Measurements from ENCODE around the gene CCN5.

The CCN5 gene

DNA sequence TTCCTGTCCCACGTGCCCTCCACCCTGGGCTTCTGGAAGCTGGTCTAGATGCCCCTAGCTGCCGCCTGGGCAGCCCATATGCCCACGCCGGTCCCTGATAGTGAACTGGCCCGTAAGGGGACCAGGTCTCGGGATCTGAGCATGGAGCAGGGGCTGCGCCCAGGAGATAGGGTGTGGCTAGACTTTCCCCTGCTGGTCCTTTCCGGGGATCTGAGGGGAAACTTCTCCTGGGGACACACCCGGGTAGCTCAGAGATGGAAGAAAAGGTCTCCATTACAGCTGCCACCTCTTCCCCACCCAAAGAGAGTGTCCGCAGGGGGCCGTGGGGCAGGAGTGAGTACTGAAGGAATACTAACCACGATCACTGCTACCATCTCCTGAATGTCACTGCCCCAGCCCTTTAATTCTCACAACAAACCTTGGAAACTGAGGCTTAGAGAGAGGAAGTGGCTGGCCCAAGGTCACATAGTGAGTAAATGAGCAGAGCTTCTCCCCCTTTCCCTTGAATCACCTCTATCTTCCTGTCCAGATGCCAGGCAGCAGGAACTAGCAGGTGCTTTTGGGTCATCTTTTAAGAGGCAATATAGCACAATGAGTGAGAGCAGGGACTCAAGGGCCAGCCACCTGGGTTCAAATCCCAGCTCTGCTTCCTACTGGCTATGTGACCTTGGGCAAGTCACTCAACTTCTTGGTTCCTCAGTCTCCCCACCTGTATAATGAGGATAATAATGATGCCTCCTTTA lies 11.8 kb upstream of the CCN5 start:
- H3K4me3 ChIP-seq (ENCODE audit: low read depth, low read length), result no peak overlapping the region
- TF ChIP-seq, protein P1, sequence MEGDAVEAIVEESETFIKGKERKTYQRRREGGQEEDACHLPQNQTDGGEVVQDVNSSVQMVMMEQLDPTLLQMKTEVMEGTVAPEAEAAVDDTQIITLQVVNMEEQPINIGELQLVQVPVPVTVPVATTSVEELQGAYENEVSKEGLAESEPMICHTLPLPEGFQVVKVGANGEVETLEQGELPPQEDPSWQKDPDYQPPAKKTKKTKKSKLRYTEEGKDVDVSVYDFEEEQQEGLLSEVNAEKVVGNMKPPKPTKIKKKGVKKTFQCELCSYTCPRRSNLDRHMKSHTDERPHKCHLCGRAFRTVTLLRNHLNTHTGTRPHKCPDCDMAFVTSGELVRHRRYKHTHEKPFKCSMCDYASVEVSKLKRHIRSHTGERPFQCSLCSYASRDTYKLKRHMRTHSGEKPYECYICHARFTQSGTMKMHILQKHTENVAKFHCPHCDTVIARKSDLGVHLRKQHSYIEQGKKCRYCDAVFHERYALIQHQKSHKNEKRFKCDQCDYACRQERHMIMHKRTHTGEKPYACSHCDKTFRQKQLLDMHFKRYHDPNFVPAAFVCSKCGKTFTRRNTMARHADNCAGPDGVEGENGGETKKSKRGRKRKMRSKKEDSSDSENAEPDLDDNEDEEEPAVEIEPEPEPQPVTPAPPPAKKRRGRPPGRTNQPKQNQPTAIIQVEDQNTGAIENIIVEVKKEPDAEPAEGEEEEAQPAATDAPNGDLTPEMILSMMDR (IDR thresholded peaks at IDR 0.05; ENCODE audit: low read depth, low read length), result no peak

DNA sequence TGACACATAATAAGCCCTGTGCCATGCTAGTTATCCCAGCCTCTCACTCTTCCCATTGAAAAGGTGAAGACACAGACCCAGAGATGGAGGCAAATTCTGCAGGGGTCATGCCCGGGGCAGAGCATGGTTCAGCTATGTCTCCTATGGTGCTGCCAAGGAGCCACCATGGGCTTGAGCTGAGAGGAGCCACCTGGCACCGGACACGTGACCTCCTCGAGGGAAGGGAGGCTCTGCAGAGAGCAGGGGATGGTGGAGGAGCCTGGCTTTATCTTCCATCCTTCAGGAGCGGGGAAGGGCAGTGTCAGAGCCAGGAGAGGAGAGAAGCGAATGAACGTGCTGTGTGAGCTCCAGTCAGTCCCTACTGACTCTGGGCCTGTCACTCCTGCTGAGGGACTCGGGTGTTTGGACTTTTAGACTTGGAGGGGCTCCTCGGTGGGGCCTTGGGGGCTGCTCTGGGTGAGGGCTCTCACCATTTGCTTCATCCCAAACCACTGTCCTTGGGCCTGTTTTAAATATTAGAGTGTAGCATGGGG lies 11.1 kb upstream of the CCN5 start:
- no peak overlapping the region for H3K4me3 ChIP-seq (ENCODE audit: low read depth, low read length)
- TF ChIP-seq, protein P1 (IDR thresholded peaks at IDR 0.05; ENCODE audit: low read depth, low read length), result no peak

DNA sequence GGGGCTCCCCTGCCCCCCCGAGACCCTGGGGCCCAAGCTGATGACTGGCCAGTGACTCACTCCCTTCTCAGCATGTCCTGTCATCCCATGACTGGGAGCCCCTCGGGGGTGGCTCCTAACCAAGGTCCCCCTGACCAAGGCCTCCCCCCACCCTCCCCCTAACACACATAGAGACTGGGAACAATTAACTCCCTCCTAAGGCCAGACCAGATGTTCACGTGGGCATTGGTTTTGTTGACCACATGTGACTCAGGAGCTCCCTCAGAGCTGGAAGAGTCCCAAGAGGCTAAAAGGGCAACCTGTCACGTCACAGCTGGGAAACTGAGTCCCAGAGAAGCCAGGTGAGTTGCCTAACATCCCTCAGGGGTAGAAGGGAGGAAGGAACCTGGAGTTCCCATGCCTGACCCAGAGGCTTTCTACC lies 10.6 kb upstream of the CCN5 start:
- TF ChIP-seq, protein P1 (IDR thresholded peaks at IDR 0.05; ENCODE audit: low read depth, low read length), result no peak
- H3K4me3 ChIP-seq (ENCODE audit: low read depth, low read length), result no peak overlapping the region

DNA sequence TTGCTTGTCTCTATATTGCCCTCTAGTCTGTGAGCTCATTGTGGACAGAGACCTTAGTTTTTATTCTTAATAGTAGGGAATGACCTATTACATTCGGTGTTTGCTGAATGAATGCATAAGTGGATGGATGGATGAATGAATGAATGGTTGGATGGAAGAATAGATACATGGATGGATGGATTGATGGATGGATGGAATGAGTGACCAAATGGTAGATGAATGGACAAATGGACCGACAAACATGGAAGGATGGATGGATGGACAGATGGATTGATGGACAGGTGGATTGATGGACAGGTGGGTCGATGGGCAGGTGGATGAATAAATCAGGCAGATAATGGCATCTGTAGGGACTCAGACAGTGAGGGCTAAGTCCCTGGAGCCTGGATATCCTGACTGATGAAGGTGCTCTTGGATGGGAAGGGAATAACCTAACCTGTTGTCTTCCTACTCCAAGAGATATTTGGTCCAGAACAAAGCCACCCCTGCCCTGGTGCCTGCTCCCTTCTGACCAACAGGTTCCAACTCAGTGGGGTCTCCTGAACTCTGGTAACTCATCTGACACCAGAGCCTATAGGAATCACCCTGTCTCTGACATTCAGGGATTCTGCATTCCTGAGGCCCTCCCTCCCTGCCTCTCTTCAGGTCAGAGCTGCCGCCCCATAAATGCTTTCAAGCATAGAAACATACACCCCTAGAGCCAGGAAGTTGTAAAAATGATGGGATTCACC lies 9.6 kb upstream of the CCN5 start:
- H3K4me3 ChIP-seq (ENCODE audit: low read depth, low read length), result no peak overlapping the region
- TF ChIP-seq, protein P1 (IDR thresholded peaks at IDR 0.05; ENCODE audit: low read depth, low read length), result no peak

DNA sequence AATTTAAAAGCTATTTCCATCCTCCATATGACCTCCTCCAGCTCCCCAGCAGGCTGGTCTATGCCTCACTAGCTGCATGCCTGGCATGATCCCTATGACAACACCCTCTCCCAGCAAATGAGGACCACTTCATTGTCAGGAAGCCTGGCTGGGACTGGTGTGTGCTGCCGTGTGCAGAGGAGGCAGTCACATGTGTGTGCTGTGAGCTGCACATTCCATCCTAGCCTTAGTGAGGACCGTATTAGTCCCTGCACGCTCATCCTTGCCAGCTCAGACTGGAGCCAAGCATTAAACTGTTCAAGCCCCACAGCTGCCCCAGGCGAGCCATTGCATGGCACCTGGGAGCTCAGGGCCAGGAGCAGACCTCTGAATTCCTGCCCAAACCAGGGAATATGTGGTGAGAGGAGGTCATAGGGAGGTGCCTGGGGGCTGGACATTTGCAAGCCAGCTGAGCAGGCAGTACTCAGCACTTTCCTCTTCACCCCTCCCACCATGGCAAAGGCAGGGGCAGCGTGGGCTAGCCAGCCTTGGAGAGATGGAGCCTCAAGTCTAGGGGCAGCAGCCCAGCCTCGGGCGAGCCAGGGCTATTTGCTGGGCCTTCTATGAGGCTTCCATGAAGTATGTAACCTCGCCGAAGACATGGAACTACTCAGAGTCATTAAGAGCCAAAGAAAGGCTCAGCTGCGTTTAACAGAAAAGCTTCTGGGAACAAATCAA lies 8.7 kb upstream of the CCN5 start:
- no peak overlapping the region for H3K4me3 ChIP-seq (ENCODE audit: low read depth, low read length)
- TF ChIP-seq, protein P1 (IDR thresholded peaks at IDR 0.05; ENCODE audit: low read depth, low read length), result no peak

DNA sequence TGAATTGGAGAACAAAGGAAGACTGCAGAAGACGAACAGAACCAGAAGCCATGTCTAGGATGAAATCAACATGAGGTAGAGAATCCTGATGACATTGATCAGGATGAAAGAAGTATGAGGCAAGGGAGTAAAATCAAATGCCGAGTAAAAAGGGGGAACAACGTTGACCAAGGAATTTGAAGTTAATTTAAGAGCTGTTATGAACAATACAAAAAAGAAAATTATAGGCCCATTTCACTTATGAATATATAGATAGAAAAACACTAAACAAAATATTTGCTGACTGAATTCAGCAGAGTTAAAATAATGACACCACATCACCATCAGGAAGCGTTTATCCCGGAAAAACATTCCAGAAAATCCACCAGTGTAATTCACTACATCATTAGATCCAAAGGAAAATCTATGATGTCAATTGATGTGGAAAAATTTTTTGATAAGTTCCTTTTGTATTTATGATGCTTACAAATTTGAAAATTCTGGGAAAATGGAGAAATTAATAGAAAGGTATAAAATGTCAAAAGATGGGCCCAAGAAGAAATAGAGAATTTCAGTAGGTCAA lies 8.1 kb upstream of the CCN5 start:
- H3K4me3 ChIP-seq (ENCODE audit: low read depth, low read length), result no peak overlapping the region
- TF ChIP-seq, protein P1 (IDR thresholded peaks at IDR 0.05; ENCODE audit: low read depth, low read length), result no peak

Data from WI38 (cell line).